Pancreas (tissue), 10 donors: ENCODE results near the gene CACNA1C. TPM values are rescaled to one million over a fixed set of nuclear protein-coding genes. Genes with fewer than 3 reads are reported as not detected.

Experiments
- ATAC-seq, 4 donors: fragments of 200-7000 bp; cut with Tn5 transposase; one replicate each; pipeline versions ENCODE4 v1.8.0 to v1.9.1; 2020; ENCODE audit warnings: mild to moderate bottlenecking in 4 of 4, moderate library complexity in 4 of 4
- DNase-seq, 6 donors: peaks; one replicate each; pipeline ENCODE4 v3.0.0-alpha.2; 2020
- FAIRE-seq: peaks from 2 replicates; lab custom pipeline; 2012; peaks lifted over from hg19 to GRCh38; lab: Jason Lieb, UNC
- H3K27ac ChIP-seq, 4 donors: fragments of 200-600 bp; sonication (generic); 1 replicate in 3 of 4; 2 replicates in 1 of 4; pipeline versions ENCODE4 v1.5.0 to v1.8.0; 2020
- H3K27me3 ChIP-seq, 4 donors: fragments of 200-600 bp; one replicate each; pipeline ENCODE4 v1.8.0; 2021
- H3K36me3 ChIP-seq, 3 donors: fragments of 200-600 bp; sonication (generic) in 1 of 3; one replicate each; pipeline versions ENCODE4 v1.5.0 to v1.8.0; 2020 to 2021
- H3K4me1 ChIP-seq, 3 donors: fragments of 200-600 bp; one replicate each; pipeline ENCODE4 v1.8.0; 2021
- H3K4me3 ChIP-seq, 4 donors: fragments of 200-600 bp; sonication (generic) in 2 of 4; one replicate each; pipeline versions ENCODE4 v1.5.0 to v1.8.0; 2020 to 2021
- H3K9me3 ChIP-seq, 4 donors: fragments of 200-600 bp; one replicate each; pipeline ENCODE4 v1.8.0; 2021
- CTCF ChIP-seq, 4 donors: fragments of 200-600 bp; sonication (generic) in 3 of 4; IDR thresholded peaks; one replicate each; pipeline versions ENCODE4 v1.5.0 to v1.8.0; 2021; ENCODE audit warnings: antibody characterized with exemption in 4 of 4
- WGBS, 2 donors: extraction: QIAGEN DNeasy Blood & Tissue Kit; methylation state at CpG; one replicate each; pipeline ENCODE4 v1.1.7; 2013; 5-methylcytosine and 5-hydroxymethylcytosine counted together
- intact Hi-C, 3 donors: fragments of 100-400 bp; cut with DNase I; formaldehyde crosslinking; loops; one replicate each; pipeline versions ENCODE4 v1.11.1 to v1.14.2; 2022
- polyA plus RNA-seq, 2 donors: library from polyadenylated mRNA; stranded (reverse); fragments of 200-250 nt; gene quantifications; one replicate each; pipeline ENCODE4 v1.2.3, GENCODE V29; 2013
- total RNA-seq, 6 donors: library from RNA; stranded (reverse); fragmentation: NEBNext Ultra II Directional in 4 of 6; extraction: Animal tissue kit (Norgen Biotek cat#: 25700) in 4 of 6; gene quantifications; one replicate each; pipeline versions ENCODE4 v1.2.1 to v1.2.4, GENCODE V29; 2021 to 2023
- donor health status: healthy with polysubstance abuse.
- donor health status: DM: no; HTN: no; CAD: no; lungs with moderate emphysema.
- donor health status: DM: no; HTN: no; CAD: no.
- donor health status: control.
- donor health status: control.
- donor health status: Bipolar disorder and iron deficiency.
- donor health status: DM: yes; HTN: yes; CAD: no.
- donor health status: DM: no; HTN: no; CAD: no.
- donor health status: DM: no; HTN: no; CAD: no.
- donor health status: DM: yes; HTN: yes; CAD: no.

Gene CACNA1C
- total and polyA plus RNA-seq, 8 donors = 1.2 to 3.8 (median 2.3) TPM

GRCh38 chr12:2334689-2335088 is 281.9 kb downstream of the CACNA1C start:
- TF ChIP-seq CTCF (IDR thresholded peaks at IDR 0.05) = no peak
- intact Hi-C loops = no loop called here
- Histone ChIP-seq H3K27ac (no peak overlapping the region), H3K27me3 (no peaks in the 10 kb centered on the region), H3K36me3 (no peaks in the 10 kb centered on the region), H3K9me3 (no peaks in the 10 kb centered on the region), H3K4me1 (no peaks in the 10 kb centered on the region), H3K4me3 (no peak overlapping the region)
- ATAC-seq (no peak), FAIRE-seq (no peak), DNase-seq (no peak)
- 74% methylated on average over 4 of the region's 4 CpGs for WGBS, 2 donors

GRCh38 chr12:2335109-2335508 is 282.3 kb downstream of the CACNA1C start:
- Histone ChIP-seq H3K4me1 (no peaks in the 10 kb centered on the region), H3K9me3 (no peaks in the 10 kb centered on the region), H3K4me3 (no peak overlapping the region), H3K27me3 (no peaks in the 10 kb centered on the region), H3K36me3 (no peaks in the 10 kb centered on the region), H3K27ac (no peak overlapping the region)
- no peak for FAIRE-seq
- ATAC-seq = no peak
- DNase-seq = no peak
- intact Hi-C loops = no loop called here
- WGBS, 2 donors = 66 to 67% methylated on average over 5 of the region's 5 CpGs
- no peak for TF ChIP-seq CTCF (IDR thresholded peaks at IDR 0.05)

GRCh38 chr12:2335513-2335912 is 282.7 kb downstream of the CACNA1C start:
- Histone ChIP-seq H3K36me3 (no peaks in the 10 kb centered on the region), H3K27ac (no peak overlapping the region), H3K27me3 (no peaks in the 10 kb centered on the region), H3K4me1 (no peaks in the 10 kb centered on the region), H3K4me3 (no peak overlapping the region), H3K9me3 (no peaks in the 10 kb centered on the region)
- no peak for ATAC-seq
- intact Hi-C loops = no loop called here
- 79 to 82% methylated on average over 3 of the region's 3 CpGs for WGBS, 2 donors
- DNase-seq = no peak
- FAIRE-seq = no peak
- TF ChIP-seq CTCF (IDR thresholded peaks at IDR 0.05) = no peak

GRCh38 chr12:2335916-2336315 is 283.1 kb downstream of the CACNA1C start:
- no peaks in the 10 kb centered on the region for H3K9me3 ChIP-seq
- H3K27ac ChIP-seq = no peak overlapping the region
- H3K27me3 ChIP-seq = no peaks in the 10 kb centered on the region
- 74 to 82% methylated on average over 3 of the region's 3 CpGs for WGBS, 2 donors
- H3K4me1 ChIP-seq = no peaks in the 10 kb centered on the region
- ATAC-seq (no peak), FAIRE-seq (no peak), DNase-seq (no peak)
- TF ChIP-seq CTCF (IDR thresholded peaks at IDR 0.05) = no peak
- no peaks in the 10 kb centered on the region for H3K36me3 ChIP-seq
- intact Hi-C loops = no loop called here
- H3K4me3 ChIP-seq = no peak overlapping the region

GRCh38 chr12:2336409-2336829 is 283.6 kb downstream of the CACNA1C start:
- DNase-seq (no peak), ATAC-seq (peak in 3 of 4 donors; percentile 44 to 75 (median 70)), FAIRE-seq (peak; percentile 34)
- intact Hi-C loops = no loop called here
- Histone ChIP-seq H3K4me3 (no peak overlapping the region), H3K27me3 (no peaks in the 10 kb centered on the region), H3K9me3 (no peaks in the 10 kb centered on the region), H3K36me3 (no peaks in the 10 kb centered on the region), H3K4me1 (no peaks in the 10 kb centered on the region), H3K27ac (peak overlapping the region in 2 of 4 donors; percentile 30 to 41)
- TF ChIP-seq CTCF (IDR thresholded peaks at IDR 0.05) = no peak
- WGBS, 2 donors = 76 to 80% methylated on average over 5 of the region's 5 CpGs
